HG02973 (cell line): ENCODE measurements around the gene BCAR1.
"Not testable (repeated sequence)": the region's sequence is repeated elsewhere in the genome, so short reads cannot be mapped to it uniquely, and the experiment has no call there.

Experiments
- ATAC-seq: cut with Tn5 transposase; IDR thresholded peaks from one replicate; pipeline ENCODE4 v1.9.1; 2021; ENCODE audit warnings: moderate library complexity; ENCODE audit not compliant: unreplicated experiment

Gene BCAR1

DNA sequence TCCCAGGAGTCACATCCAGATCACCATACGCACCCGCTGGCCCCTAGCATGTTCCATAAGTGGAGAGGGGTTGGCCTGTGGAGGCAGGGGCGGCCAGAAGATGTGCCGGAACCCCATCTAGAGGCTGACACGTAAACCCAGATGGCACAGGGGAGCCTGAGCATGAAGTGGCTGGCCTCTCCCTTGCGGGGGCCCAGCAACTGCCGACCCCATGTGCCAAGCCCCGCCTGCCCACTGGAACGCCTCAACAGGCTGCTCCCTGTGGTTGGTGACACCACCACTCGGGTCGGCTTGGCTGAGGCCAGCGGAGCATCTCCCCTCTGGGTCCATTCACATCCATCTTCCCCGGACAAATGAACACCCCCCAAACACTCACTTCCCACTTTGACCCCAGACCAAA, 9.5 kb downstream of the BCAR1 start:
- no peak for ATAC-seq

DNA sequence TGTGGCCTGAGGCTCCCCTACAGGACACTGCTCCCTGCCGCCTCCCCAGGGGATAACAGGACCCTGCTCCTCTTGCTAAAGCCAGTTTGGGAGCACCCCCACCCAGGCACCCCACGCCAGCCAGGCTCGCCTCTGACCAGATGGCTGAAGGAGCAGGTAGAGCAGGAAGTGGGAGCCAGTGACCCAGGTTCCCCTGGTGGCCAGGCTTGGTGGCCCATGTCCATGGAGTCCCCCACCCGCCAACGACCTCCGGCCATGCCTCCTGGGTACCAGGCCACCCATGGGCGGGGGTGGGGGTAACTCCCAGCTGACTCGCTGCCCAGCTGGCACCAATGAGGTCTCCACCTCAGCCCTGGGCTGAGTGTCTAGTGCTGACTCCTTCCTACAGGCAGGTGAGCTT, 10.0 kb downstream of the BCAR1 start:
- ATAC-seq, result no peak

DNA sequence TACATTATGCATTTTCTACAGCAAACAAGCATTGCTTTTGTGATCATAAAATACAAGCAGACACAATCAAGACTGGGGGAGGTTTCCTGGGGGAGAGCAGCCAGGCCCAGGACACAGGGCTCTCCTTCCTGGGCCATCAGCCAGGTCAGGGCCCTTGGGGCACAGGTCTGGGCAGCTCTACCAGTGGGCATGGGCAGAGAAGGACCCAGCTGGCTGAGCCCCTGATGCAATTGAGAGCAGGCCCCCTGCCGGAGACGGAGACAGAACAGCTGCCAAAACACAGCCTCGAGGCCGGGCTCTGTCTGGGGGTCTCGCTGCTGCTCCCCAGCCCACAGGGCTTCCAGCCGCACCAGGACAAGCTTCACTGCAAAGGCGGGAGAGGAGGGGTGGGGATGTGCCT, 10.8 kb downstream of the BCAR1 start:
- not testable (repeated sequence) for ATAC-seq

DNA sequence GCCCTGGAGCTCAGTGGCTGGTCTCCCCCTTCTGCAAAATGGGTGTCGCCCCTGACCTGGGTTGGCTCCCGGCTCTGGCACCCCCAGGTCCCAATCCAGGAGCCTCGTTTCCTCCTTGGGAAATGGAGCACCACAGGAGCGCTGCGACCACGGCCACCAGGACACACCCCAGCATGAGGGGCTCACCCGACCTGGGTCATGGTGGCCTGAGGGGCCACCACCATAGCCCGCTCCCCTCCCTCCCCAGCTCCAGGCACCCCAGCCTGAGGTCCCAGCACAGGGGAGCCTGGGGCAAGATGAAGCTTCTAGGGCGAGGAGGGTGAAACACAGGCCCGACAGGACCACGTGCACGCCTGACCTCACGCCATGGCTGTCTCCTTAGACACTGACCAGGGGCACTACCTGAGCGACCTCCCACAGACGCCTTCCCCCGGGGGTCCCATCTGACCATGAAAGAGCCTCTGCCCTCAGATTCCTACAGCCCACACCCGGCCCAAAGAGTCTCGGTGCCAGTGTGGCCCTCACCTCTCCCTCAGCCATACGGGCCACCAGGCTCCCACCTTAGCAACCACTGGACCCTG, 11.8 kb downstream of the BCAR1 start:
- no peak for ATAC-seq

DNA sequence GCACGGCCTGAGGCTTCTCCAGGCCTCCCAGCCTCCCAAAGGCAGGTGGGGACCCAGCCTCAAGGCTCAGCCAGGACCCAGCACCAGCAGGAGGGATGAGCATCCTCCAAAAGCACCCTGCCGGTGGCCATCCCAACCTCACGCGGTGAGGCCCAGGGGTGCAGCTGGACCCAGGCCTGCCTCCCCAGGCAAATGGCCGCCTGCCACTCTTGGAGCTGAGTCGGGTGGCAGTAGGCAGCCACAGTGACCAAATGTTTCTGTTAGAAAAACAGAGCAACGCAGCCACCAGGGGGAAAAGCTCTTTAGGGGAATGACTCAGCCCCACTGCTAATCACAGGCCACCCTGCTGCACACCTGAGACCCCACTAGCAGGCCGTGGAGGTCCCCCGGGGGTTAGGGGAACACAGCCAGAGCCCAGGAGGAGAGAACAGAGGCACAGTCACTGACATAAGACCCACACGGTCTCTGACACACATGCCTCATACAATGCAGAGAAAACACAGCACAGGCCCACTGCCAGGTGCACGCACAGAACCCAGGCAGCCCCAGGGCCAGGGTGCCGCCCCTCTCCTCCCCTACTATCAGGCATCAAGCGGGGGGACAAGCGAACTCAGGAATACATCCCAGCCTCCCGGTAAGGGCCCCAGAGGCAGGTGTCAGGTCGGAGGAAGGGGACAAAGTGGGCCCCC, 12.4 kb downstream of the BCAR1 start:
- no peak for ATAC-seq

- ATAC-seq, result no peak
Measured at GRCh38 chr16:75238132-75238852, 13.1 kb downstream of the BCAR1 start.

GRCh38 chr16:75237398-75238131, 13.9 kb downstream of the BCAR1 start:
- no peak for ATAC-seq

- no peak for ATAC-seq
Measured at GRCh38 chr16:75236736-75237397, 14.6 kb downstream of the BCAR1 start.

GRCh38 chr16:75236232-75236631, 15.2 kb downstream of the BCAR1 start:
- ATAC-seq, result no peak

DNA sequence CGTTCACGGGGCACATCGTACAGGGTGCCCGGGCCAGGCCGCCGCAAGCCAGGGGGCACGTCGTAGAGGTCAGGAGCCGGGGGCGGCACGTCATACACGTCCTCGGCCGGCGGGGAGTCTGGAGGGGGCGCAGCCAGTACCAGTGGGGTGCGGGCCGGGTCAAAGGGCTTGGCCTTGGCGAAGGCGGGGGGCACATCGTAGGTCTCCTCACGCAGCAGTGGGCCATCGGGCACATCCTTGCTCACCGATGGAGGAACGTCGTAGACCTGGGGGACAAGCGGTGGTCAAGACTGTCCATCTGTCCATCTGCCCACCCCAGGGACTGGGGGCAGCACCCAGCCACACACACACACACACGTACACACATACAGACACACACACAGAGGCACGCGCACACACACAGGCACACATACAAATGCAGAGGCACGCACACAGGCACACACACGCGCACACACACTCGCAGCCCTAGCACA, 15.7 kb downstream of the BCAR1 start:
- ATAC-seq, result no peak

DNA sequence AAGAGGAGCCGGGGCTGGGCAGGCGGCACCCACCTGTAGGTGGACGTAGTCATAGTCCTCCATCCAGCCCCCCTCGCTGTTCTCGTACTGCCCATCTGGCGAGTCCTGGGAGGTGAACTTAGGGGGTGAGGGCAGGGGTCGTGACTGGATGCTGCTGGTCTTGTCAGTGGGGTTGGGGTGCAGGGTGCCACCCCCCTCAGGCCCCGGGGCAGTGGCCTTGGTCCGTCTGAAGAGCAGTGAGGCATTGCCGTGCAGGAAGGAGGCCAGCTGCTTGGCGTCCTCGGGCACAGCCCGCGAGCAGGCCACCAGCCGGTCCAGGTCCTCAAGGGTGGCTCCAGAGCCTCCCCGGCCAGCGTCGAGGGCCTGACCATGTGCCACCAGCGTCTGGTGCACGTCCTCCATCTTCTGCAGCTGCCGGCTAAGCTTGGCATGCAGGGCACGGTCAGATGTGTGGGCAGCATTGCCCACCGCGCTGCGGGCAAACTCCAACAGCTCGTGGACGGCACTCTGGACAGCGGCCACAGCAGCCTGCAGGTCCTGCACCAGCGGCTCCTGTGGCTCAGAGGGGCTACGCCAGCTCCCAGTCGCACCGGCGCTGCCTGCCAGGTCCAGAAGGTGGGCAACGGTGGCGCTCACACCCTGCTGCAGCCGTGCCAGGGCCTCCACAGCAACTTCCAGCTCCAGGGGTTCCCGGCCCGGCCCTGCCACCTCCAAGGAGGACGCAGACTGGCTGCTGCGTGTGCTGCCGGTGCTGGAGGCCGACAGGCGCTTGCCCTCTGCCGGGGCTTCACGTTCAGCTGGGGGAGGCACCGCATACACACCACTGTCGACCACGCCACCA, 16.3 kb downstream of the BCAR1 start:
- no peak for ATAC-seq

- ATAC-seq, result no peak
Measured at GRCh38 chr16:75233611-75233938, 17.8 kb downstream of the BCAR1 start.

GRCh38 chr16:75231570-75231969, 19.9 kb downstream of the BCAR1 start:
- no peak for ATAC-seq

DNA sequence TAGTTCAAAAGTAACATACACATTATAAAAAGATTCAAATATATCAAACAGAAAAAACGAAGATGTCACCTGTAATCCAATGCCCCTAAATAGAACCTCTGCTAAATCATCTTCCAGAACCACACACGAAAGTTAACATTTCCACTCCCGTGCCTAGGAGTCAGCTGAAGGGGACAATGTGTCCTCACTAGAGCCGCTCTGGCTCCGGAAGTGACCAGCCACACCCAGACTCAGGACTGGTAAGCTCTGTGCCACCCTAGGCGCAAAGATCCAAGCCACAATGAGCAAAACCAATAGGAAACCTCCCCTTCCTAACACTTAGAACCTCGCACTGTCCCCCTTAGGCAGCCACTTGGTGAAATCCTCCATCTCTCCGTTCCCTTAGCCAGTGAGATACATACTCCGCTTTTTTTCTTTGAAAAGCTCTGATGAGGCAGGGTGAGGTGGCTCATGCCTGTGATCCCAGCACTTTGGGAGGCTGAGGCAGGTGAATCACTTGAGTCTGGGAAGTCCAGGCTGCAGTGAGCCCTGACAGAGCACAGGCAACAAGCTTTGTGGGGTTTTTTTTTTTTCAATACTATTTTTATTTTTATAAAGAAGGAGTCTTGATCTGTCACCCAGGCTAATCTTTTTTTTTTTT, 20.8 kb downstream of the BCAR1 start:
- no peak for ATAC-seq

DNA sequence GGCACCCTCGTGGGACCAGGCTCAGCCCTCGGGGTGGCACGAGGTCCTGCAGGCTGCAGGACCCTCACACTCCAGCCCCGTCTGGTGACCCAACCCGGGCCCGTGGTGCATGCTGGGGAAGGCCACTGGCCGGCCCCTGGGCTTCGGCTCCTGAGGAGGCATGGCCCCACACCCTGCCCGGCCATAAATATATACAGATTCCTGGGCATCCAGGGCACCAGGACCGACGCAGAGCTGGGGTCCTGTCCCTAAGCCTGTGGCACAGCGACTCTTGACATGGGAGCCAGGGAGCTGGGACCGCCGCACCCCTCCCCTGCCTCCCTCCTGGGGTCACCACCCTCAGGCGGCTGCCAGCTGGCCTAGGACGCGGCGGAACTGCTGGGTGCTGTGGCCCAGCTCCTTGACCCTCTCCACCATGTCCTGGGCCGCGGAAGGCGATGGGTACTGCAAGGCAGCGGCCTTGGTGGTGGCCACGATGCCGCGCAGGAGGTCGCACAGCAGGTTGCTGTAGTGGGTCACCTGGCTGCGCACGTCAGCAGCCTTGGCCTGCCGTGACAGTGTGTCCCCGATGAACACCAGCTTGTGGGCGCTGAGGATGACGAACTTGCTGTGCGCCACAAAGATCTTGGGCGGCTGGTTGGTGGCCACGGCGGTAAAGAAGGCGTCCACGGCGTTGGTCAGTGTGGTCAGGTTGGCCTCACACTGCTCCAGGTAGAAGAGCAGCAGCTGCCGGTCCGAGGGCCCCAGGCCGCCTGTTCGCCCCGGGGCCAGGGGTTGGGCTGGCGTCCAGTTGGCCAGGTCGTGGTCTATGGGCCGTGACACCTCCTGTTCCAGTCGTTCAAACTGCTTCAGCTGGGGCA, 22.0 kb downstream of the BCAR1 start:
- no peak for ATAC-seq

GRCh38 chr16:75228143-75228976, 23.1 kb downstream of the BCAR1 start:
- no peak for ATAC-seq

DNA sequence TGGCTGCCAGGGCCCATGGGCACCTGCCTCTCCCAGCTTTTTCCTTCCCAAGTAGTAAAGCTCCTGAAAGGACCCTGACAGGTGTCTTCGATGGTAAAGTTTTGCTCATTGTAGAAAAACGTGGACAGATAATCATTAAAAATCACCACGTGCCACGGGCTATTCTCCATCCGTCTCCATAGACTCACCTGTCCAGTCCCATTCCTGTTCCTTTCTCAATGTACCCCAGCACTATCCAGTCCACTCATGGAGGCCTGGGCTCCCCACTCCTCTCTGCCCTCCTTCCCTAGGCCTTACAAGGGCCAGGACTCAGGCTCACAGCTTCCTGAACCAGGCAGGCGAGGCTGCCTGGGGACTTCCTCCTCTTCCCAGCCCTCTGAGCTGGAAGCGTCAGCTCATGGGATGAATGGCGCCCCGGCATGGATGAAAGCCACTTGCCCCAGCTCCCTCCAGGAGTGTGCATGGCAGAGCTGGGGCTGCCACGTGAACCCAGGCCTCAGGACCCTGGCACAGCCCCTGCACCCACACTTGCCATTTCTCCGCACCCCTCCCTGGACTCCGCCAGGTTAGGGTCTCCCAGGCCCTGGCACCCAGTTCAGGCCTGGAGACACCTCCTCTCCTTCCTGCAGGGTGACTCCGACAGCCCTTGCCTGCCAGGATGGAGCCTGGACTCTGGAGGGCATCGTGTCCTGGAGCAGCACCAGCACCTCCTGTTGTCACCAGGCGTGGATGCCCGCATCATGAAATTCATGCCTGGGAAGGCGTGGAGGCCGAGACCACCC, 23.9 kb downstream of the BCAR1 start:
- ATAC-seq, result no peak
